GM20431 (cell line): ENCODE data around the gene CD4.

Experiments
- in situ Hi-C: fragments of 300-500 bp; cut with MseI, MboI; formaldehyde crosslinking; loops from one replicate; pipeline ENCODE4 v1.15.0; 2020; ENCODE audit warnings: low sequenced_read_pairs; ENCODE audit not compliant: unreplicated experiment

The CD4 gene

DNA sequence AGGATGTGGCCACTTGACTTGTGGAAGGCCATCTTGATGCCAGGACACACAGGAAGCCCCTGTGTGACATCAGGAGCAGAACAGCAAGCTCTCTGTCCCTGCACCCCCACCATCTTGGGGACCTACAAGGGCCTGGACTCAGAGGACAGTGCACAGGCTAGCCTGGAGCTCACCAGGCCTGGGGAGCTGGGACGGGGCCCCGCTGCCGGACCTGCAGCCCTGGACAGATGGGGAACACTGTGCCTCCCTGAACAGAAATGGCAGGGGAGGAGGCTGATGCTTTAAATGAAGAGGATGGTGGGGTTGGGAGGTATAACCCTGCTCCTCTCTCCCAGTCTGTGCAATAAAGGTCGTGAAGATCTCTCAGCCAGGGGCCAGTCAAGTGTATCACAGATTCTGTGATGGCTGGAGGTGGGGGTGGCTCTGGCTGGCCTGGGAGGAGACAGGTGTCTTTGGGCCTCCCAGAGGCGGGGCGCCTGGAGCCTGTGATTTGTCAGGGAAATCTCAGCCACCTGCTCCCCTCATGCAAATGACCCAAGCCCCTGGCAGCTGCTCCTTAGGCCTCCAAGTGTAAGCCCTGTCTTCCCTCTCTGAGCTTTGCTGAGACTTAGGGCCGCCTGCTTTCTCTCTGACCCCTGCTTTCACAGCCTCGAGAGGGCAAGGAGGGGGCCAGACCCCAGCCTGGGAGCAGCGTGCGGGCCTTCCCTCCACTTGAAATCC is 50.3 kb downstream of the CD4 start:
- in situ Hi-C loops: loop anchor here (25.0 kb wide), 1 partner anchor 102 kb away; no protein-coding TSS in a partner anchor

DNA sequence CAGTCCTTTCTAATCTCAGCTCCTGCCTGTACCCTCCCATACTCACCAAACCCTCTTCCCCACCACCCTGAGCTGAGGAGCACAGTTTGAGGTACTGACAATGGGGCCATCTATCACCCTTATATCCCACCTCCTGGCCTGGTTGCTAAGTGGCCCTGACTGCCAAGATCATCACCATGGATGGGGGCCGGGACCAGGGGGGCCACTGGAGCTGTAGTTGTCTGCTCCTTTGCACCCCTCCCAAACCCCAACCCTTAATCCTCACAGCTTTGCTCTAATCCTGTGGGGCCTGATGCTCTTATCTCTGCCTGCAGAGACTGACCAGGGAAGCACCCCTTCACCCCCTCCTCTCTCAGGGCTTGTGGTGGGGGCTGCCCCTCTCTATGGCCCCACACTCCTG is 51.0 kb downstream of the CD4 start:
- in situ Hi-C loops: loop anchor here (25.0 kb wide), 1 partner anchor 103 kb away; no protein-coding TSS in a partner anchor

DNA sequence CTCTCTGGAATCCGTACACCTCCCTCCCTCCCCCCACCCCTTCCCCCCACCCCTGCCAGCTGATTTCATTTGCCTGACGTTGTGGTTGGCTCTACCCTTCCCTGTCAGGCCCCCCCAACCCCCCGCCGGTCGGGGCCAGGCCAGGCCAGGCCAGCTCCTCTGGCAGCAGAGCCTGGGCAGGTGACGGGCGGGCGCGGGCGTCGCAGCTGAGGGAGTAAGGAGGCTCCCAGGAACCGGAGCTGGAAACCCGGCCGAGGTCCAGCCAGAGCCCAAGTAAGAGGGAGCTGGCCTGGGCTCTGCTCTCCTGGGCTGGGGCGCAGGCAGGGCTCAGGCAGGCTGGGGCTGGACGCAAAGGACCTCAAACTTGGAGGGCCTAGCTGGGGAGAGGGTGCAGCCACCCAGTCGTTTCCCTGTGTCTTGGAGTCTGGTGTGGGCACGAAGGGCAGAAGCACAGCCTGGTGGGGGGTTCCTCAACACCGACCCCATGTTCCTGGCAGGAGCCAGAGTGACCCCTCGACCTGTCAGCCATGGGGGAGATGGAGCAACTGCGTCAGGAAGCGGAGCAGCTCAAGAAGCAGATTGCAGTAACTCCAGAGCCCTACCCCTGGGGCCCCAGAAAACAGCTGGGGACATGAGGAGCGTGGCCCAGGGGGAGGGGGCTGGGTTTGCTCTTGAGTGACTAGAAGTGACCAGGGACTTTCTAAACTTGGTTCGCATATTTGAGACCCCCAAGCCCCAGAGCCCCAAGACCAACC is 51.6 kb downstream of the CD4 start, which contains the start of gene GNB3:
TSS of gene GNB3 (plus strand) at position 165 of the 755 bp plus-strand sequence. CDS start at position 528, 363 bp downstream.
- in situ Hi-C loops: loop anchor here (25.0 kb wide), 1 partner anchor 104 kb away; no protein-coding TSS in a partner anchor

DNA sequence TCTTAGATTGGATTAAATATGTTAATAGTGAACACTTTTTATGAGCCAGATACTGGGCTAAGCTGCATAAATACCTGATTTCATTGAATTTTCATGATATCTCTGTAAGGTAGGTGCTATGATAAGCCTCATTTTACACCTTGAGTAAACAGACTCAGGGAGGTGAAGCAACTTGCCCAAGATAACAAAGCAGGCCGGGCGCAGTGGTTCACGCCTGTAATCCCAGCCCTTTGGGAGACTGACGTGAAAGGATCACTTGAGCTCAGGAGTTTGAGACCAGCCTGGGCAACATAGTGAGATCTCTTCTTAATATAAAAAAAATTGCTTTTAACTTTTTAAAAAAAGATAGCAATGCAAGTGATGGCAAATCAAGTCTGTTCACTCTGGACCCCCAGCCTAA is 52.7 kb downstream of the CD4 start:
- in situ Hi-C loops: loop anchor here (25.0 kb wide), 1 partner anchor 105 kb away; no protein-coding TSS in a partner anchor

DNA sequence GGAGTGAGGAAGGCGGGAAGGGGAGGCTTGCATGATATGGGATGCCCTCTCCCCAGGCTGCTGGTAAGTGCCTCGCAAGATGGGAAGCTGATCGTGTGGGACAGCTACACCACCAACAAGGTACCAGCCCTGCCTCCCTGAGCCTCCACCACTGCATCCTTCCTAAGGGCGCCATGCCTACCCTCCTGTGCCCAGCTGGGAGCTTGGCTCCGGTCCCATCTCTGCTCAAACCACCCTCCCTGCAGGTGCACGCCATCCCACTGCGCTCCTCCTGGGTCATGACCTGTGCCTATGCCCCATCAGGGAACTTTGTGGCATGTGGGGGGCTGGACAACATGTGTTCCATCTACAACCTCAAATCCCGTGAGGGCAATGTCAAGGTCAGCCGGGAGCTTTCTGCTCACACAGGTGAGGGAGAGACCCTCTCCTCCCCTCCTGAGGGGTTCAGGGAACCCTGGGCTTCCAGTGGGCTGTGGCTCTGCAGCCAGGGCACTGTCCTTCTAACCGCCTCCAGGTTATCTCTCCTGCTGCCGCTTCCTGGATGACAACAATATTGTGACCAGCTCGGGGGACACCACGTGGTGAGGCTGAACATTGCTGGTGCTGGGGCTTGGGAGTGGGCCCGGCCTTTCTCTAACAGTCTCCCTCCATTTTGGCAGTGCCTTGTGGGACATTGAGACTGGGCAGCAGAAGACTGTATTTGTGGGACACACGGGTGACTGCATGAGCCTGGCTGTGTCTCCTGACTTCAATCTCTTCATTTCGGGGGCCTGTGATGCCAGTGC is 54.0 kb downstream of the CD4 start:
- in situ Hi-C loops: loop anchor here (25.0 kb wide), 1 partner anchor 106 kb away; no protein-coding TSS in a partner anchor

DNA sequence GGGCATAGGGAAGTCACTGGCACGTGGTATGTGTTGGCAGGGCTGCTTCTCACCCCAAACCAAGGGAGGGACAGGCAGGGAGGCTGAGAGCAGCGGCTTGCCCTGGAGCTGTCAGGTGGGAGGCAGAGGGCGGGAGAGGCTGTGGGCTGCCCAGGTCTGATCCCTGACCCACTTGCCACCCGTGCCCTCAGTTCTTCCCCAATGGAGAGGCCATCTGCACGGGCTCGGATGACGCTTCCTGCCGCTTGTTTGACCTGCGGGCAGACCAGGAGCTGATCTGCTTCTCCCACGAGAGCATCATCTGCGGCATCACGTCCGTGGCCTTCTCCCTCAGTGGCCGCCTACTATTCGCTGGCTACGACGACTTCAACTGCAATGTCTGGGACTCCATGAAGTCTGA is 56.1 kb downstream of the CD4 start:
- in situ Hi-C loops: loop anchor here (25.0 kb wide), 1 partner anchor 108 kb away; no protein-coding TSS in a partner anchor

DNA sequence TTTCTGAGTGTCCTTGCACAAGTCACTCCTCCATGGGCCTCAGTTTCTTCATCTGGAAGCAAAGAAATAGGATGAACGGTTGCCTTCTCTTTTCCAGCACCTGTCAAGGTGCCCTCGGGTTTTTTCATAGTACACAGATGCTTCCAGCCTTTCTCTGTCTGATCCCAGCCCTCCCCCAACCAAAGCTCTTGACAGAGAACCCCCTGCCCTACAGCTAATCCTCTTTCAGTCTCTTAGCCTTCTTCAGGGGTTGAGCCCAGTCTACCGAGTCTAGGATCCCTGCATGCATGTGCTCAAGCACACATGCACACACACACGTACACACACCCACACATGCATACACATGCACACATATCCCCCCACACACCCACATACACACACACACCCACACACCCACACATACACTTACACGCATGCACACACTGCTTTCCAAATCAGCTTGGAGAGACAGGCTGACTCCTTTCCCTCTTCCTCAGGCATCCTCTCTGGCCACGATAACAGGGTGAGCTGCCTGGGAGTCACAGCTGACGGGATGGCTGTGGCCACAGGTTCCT is 57.1 kb downstream of the CD4 start:
- in situ Hi-C loops: loop anchor here (25.0 kb wide), 1 partner anchor 109 kb away; no protein-coding TSS in a partner anchor

DNA sequence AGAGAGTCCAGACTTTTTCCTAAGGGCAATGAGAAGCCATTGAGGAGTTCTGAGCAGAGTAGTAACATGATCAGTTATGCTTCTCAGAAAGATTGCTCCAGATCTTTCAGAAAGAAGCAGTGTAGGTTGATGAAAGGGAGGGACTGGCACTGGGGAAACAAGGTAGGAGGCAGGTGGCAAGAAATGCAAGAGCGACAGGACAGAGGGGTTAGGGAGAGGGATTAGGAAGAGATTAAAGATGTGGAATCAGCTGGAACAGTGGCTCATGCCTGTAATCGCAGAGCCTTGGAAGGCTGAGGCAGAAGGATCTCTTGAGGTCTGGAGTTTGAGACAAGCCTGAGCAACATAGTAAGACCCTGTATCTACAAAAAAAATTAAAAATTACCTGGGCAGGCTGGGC is 58.3 kb downstream of the CD4 start:
- in situ Hi-C loops: loop anchor here (25.0 kb wide), 1 partner anchor 110 kb away; no protein-coding TSS in a partner anchor

DNA sequence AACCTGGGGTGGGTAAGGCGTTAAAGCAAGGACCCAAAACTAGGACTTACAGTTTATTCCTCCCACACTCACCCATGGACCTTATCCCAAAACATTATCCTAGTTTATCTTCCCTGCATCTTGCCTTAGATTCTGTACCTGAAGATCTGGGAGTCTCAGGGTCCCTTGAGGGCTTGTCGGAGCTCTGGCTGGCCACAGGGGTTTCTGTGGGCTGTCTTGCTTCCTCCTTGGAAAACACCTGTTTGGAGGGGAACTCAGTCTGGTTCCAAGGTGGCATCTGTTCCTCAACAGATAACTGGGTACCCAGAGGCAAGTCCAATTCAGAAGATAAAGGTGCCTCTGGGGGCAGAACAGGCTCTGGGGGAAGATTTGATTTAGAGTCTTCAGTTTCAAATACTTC is 60.1 kb downstream of the CD4 start:
- in situ Hi-C loops: loop anchor here (25.0 kb wide), 1 partner anchor 112 kb away; no protein-coding TSS in a partner anchor

DNA sequence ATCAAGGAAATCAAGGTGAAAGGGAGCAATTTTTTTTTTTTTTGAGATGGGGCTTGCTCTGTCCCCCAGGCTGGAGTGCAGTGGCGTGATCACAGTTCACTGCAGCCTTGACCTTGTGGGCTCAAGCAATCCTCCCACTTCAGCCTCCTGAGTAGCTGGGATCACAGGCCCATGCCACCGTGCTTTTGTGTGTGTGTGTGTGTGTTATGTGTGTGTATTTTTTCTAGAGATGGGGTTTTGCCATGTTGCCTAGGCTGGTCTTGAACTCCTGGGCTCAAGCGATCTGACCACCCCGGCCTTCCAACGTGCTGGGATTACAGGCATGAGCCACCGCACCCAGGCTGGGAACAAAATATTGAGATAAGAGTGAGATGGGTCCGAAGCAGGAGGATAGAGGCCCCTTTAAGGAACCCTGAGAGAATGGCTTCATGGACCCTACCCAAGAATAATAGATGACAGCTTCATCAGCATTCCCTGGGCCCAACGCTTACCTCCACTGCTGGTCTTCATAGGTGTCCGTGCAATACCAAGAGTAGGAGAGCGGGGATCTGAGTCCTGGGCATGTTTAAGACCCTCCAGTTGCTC is 60.7 kb downstream of the CD4 start:
- in situ Hi-C loops: loop anchor here (25.0 kb wide), 1 partner anchor 113 kb away; no protein-coding TSS in a partner anchor

DNA sequence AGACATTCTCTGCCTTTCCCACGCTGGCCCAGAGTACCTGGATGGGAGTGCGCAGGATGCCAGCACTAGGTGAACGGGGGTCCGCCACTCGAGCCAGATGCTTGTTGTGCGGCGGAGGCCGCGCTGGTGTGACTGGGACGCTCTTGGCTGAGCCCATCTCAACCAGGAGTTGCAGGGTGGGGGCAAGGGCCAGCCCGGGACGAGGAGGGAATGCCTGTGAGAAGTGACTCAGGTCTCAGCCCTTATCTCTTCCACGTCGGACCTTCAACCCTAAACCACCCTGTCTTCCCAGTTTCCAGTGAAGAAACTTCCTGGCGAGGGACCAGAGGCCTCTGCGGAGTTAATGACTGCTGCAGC is 61.4 kb downstream of the CD4 start:
- in situ Hi-C loops: no loop called here

DNA sequence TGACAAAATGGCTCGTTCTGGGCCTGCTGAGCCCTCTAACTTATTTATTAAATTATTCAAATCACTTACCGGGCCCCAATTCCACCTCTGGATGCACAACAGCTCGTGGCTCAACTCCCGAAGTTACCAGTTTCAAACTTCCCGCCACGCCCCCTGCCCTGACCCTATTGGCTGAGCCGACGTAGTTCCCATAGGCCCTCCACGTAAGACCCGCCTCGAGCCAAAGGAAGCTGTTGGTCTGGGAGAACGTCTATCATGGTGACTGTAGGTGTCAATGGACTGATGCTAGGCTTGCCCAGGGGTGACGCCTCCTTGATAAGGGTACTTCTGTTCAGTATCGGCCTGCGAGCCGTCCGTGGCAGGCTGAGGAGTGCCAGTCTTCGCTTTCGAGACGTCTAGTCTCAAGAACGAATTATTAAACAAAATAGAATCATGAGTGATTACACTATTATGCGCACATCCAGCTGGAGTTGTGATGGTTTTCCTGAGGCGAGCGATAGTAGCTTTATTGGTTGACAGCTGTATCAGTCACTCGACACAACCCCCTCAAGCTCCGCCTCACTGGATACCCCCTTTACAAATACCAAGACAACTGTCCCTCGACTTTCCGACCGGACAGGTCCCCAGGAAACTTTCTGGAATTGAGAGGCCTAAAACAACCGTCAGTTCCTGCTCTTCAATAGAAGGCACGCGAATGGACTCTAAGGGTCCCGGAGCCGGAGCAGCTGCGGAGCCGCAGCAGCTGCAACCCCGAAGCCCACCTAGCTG is 62.0 kb downstream of the CD4 start, which contains the start of gene CDCA3:
TSS of gene CDCA3 (minus strand) at position 134 of the 768 bp plus-strand sequence. CDS start 334 bp downstream, outside the sequence.
- in situ Hi-C loops: no loop called here

DNA sequence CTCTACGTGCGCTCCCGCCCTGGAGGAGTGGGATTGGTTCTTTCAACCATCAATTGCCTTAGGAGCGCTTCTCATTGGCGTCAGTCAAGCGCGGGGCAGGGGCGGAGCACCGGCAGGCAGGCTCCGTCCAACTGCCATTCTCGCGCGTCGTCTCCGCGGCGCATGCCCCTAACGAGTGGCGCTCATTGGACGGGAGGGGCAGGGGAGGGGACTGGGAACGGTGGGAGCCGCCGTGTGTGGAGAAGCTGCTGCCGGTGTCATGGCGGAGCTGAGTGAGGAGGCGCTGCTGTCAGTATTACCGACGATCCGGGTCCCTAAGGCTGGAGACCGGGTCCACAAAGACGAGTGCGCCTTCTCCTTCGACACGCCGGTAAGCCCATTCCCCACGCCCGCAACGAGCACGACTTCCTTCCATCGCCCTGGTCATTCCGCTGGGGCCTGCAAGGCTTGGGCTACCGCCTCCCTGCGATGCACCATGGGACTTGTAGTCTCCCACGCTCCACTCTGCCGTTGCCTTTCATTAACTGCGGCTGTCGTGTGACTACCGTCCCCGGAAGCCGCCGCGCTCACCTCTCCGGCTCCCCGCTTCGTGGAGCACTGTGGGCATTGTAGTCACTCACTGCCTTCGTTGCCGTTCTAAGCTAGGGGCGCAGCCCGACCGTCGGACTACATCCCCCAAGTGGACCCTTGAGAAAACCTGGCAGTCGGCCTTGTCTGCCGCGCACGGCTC is 62.8 kb downstream of the CD4 start, which contains the start of gene USP5:
TSS of gene USP5 (plus strand) at position 230 of the 730 bp plus-strand sequence. CDS start at position 260, 30 bp downstream.
- in situ Hi-C loops: no loop called here

DNA sequence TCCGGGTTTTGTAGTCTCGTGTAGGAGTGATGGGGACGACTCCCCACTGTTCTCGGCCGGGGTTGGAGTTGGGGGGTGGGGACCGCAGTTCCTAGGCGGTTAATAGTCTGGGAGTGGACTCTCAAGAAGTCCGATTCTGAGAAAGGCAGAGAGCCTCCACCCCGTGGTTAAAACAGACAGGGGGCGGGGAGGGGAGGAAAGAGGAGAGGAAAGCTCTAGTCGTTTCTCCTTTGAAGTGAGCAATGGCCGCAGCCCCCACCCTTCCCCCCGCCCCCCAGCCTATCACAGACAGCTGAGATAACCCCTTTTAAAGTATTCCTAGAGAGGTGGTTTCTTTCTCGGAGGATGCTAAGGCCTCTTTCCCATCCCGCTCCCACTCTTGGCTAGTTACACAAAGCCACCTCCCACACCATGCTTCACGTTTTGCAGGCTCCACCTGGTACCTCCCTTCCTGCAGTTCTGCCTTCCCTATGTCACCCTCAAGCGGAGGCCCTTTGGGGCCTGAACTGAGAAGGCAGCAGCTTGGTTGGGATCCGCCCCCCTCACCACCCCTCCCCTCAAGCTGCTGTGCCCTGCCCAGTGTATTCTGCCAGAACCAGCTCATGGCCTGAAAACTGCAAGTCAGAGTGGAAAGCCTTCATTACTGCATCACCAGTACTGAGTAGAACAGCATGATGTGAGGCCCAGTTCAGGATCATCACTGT is 63.5 kb downstream of the CD4 start:
- in situ Hi-C loops: no loop called here

DNA sequence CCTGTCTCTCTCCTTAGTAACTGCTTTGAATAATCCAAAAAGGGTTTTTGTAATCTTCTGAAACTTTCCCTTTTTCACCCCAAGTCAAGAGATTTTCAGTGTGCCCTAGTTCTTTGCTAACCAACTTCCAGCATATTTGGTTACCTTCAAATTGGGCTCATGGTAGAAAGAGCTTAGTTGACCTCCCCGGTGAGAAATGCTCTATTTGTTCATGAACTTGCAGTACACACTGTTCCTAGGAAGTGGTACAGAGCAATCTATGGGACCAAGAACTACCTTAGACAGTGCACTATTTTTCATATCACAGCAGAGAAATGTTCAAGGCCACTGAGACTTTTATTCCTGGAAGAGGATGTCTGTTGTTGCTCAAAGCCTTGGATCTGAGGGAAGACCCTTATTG is 64.3 kb downstream of the CD4 start:
- in situ Hi-C loops: no loop called here

DNA sequence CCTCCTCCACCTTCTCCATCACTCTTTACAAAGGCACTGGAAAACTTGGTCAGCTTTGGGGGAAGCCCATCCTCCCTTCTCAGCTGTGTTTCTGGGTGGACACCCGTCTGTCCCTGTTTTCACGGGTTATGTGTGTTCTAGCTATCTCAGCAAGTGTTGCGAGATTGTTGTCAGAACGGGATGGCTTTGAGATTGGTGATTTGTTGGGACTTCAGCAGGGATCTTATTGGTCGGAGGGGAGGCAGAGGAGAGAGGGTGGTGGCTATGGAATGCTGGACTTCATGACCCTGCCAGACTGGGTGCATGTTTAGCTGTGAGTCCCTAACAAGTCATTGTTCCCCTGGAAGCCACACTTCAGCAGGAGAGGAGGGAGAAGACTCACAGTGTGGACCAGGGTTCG is 64.7 kb downstream of the CD4 start:
- in situ Hi-C loops: no loop called here

DNA sequence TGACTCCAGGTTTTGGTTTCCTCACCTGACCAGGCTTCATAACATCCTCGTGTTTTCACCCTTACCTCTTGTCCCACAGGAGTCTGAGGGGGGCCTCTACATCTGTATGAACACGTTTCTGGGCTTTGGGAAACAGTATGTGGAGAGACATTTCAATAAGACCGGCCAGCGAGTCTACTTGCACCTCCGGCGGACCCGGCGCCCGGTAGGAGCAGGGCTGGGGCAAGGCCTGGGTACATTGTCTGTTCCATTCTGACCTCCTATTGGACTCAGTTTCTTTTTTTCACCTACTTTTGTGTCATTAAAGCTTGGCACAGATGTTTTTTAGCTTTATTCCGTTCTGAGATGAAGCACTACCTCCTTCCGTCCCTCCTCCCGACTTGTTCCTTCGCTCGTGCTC is 66.0 kb downstream of the CD4 start:
- in situ Hi-C loops: no loop called here
